NB4 (cell line): Measurements from ENCODE around the gene PTMA.

ENCODE experiments used
- MYC ChIP-seq: IDR thresholded peaks from 2 replicates; pipeline ENCODE4 v1.6.1; 2011; ENCODE audit warnings: low read depth, low read length
- POLR2A ChIP-seq: IDR thresholded peaks from 2 replicates; pipeline ENCODE4 v1.6.1; 2011; ENCODE audit warnings: mild to moderate bottlenecking; ENCODE audit not compliant: insufficient read length; ENCODE audit errors: extremely low read depth
- TF ChIP-seq, protein P1 (sequence below): IDR thresholded peaks from one replicate; pipeline ENCODE4 v1.5.1; 2012; ENCODE audit warnings: low read depth, low read length
- TF ChIP-seq, protein P2 (sequence below): IDR thresholded peaks from 2 replicates; pipeline ENCODE4 v1.6.1; 2011; ENCODE audit warnings: low read depth, low read length

DNA sequence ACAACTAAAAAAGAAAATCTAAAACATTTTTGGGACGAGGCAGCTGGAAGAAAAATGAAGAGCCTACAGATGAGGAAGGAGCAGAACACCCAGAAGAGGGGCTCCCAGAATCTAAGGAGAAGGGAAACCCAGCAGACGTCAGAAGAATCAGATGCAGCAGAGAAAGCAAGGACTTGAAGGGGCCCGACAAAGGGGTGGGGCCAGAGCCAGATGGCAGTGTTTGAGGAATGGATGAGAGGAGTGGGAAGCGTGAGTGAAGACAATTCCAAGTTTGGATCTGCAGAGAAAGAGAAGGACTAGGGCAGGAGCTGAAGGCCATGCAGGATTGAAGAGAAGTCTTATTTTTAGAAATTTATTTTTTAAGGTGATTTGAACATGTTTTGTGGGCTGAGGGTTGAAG lies 19.3 kb downstream of the PTMA start:
- TF ChIP-seq, protein P1, sequence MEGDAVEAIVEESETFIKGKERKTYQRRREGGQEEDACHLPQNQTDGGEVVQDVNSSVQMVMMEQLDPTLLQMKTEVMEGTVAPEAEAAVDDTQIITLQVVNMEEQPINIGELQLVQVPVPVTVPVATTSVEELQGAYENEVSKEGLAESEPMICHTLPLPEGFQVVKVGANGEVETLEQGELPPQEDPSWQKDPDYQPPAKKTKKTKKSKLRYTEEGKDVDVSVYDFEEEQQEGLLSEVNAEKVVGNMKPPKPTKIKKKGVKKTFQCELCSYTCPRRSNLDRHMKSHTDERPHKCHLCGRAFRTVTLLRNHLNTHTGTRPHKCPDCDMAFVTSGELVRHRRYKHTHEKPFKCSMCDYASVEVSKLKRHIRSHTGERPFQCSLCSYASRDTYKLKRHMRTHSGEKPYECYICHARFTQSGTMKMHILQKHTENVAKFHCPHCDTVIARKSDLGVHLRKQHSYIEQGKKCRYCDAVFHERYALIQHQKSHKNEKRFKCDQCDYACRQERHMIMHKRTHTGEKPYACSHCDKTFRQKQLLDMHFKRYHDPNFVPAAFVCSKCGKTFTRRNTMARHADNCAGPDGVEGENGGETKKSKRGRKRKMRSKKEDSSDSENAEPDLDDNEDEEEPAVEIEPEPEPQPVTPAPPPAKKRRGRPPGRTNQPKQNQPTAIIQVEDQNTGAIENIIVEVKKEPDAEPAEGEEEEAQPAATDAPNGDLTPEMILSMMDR: no peak
- TF ChIP-seq MYC (no peak), POLR2A (no peak)
- TF ChIP-seq, protein P2, sequence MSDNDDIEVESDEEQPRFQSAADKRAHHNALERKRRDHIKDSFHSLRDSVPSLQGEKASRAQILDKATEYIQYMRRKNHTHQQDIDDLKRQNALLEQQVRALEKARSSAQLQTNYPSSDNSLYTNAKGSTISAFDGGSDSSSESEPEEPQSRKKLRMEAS: no peak
